Heart right ventricle (tissue), 16 donors: ENCODE data around the gene ANKRD24. TPM values are rescaled to one million over a fixed set of nuclear protein-coding genes. Genes with fewer than 3 reads are reported as not detected.
"Not testable (repeated sequence)": the region's sequence is repeated elsewhere in the genome, so short reads cannot be mapped to it uniquely, and the experiment has no call there.

Source experiments
- ATAC-seq, 8 donors: fragments of 200-7000 bp; cut with Tn5 transposase; one replicate each; pipeline ENCODE4 v1.9.1; 2020; ENCODE audit warnings: mild to moderate bottlenecking in 8 of 8, moderate library complexity in 8 of 8, moderate number of reproducible peaks in 1 of 8
- DNase-seq, 2 donors: peaks; one replicate each; pipeline ENCODE4 v3.0.0-alpha.2; 2020
- H3K27ac ChIP-seq, 10 donors: fragments of 200-600 bp; sonication (generic) in 2 of 10; one replicate each; pipeline versions ENCODE4 v1.5.0 to v1.8.0; 2020 to 2022; ENCODE audit warnings: mild to moderate bottlenecking in 3 of 10
- H3K27me3 ChIP-seq, 7 donors: fragments of 200-600 bp; one replicate each; pipeline ENCODE4 v1.8.0; 2021 to 2022; ENCODE audit warnings: mild to moderate bottlenecking in 2 of 7
- H3K36me3 ChIP-seq, 9 donors: fragments of 200-600 bp; sonication (generic) in 1 of 9; one replicate each; pipeline versions ENCODE4 v1.5.0 to v1.8.0; 2020 to 2022; ENCODE audit warnings: mild to moderate bottlenecking in 2 of 9
- H3K4me1 ChIP-seq, 9 donors: fragments of 200-600 bp; sonication (generic) in 1 of 9; one replicate each; pipeline versions ENCODE4 v1.5.0 to v1.8.0; 2020 to 2022; ENCODE audit warnings: mild to moderate bottlenecking in 4 of 9
- H3K4me3 ChIP-seq, 10 donors: fragments of 200-600 bp; sonication (generic) in 2 of 10; one replicate each; pipeline versions ENCODE4 v1.5.0 to v1.8.0; 2020 to 2022; ENCODE audit warnings: mild to moderate bottlenecking in 7 of 10, moderate library complexity in 2 of 10
- H3K9me3 ChIP-seq, 11 donors: fragments of 200-600 bp in 10 of 11; sonication (generic) in 2 of 11; one replicate each; pipeline versions ENCODE4 v1.5.0 to v1.8.0; 2013 to 2022; ENCODE audit warnings: mild to moderate bottlenecking in 2 of 11, control low read depth in 1 of 11, moderate library complexity in 1 of 11
- WGBS, 2 donors: extraction: QIAGEN DNeasy Blood & Tissue Kit; methylation state at CpG; one replicate each; pipeline ENCODE4 v1.1.7; 2013; ENCODE audit warnings: inconsistent platforms in 1 of 2; 5-methylcytosine and 5-hydroxymethylcytosine counted together
- intact Hi-C, 10 donors: fragments of 100-400 bp; cut with DNase I; formaldehyde crosslinking; loops; one replicate each; pipeline versions ENCODE4 v1.11.1 to v1.14.2; 2022
- polyA plus RNA-seq, 2 donors: library from polyadenylated mRNA; stranded (reverse); fragments of 200-250 nt; gene quantifications; one replicate each; pipeline ENCODE4 v1.2.3, GENCODE V29; 2013
- total RNA-seq, 10 donors: library from RNA; stranded (reverse); fragmentation: NEBNext Ultra II Directional in 3 of 10; extraction: Animal tissue kit (Norgen Biotek cat#: 25700) in 3 of 10; gene quantifications; one replicate each; pipeline versions ENCODE4 v1.2.1 to v1.2.4, GENCODE V29; 2021 to 2023
- TF ChIP-seq, protein P1 (sequence below), 9 donors: fragments of 200-600 bp; sonication (generic) in 2 of 9; IDR thresholded peaks; one replicate each; pipeline versions ENCODE4 v1.5.0 to v1.8.0; 2021 to 2022; ENCODE audit warnings: antibody characterized with exemption in 9 of 9, mild to moderate bottlenecking in 5 of 9, moderate library complexity in 1 of 9
- donor health status: Arrhythmogenic right ventricular cardiomyopathy.
- donor health status: ischemic (EF 13 %, LVEDD 7.1; RV severe dilation, severe dysfunction).
- donor health status: healthy with polysubstance abuse.
- donor health status: DM: no; HTN: yes; CAD: no.
- donor health status: DM: no; HTN: no; CAD: no.
- donor health status: ischemic (EF 25% LVEDD 6.9; RV normal size, moderate dysfunction).
- donor health status: ischemic (EF 25% LVEDD 5.7; RV mildly dilated, moderate dysfunction).
- donor health status: healthy.
- donor health status: DM: yes; HTN: yes; CAD: no.
- donor health status: Ischemic cardiomyopathy.
- donor health status: ischemic (EF 35%, LVEDD 5.7; RV mildly dilated, moderate dysfunction).
- donor health status: nonischemic (EF 11% LVEDD 7.7; RV severe dilation, severe dysfunction).
- donor health status: DM: yes; HTN: yes; CAD: no.
- donor health status: PGD.
- donor health status: ischemic (EF 29% LVEDD 5.4; RV normal size, mild dysfunction).
- donor health status: nonischemic (EF 23%, LVEDD 6.1; RV moderate dilation, normal function).

ANKRD24 gene
- total and polyA plus RNA-seq, 12 donors: 0.12 to 1.0 (median 0.29) TPM

DNA sequence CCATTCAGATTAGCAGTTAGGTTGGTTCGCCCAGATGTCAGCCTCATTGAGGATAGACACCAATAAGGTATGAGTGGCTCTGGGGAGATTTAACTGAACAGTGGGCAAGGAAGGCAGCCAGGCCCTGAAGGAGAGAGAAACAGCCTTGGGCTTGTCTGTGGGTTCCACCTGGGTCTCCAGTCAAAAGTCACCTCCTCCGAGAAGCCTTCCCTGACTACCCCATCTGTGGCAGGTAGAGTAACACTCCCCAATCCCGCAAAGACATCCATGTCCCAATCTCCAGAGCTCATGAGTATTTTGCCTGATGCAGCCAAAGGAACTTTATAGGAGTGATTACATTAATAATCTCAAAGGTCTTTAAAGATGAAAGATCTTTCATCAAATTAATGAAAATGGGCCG, 56.3 kb downstream of the ANKRD24 start:
- H3K4me3 ChIP-seq: no peak overlapping the region
- ATAC-seq: no peak

DNA sequence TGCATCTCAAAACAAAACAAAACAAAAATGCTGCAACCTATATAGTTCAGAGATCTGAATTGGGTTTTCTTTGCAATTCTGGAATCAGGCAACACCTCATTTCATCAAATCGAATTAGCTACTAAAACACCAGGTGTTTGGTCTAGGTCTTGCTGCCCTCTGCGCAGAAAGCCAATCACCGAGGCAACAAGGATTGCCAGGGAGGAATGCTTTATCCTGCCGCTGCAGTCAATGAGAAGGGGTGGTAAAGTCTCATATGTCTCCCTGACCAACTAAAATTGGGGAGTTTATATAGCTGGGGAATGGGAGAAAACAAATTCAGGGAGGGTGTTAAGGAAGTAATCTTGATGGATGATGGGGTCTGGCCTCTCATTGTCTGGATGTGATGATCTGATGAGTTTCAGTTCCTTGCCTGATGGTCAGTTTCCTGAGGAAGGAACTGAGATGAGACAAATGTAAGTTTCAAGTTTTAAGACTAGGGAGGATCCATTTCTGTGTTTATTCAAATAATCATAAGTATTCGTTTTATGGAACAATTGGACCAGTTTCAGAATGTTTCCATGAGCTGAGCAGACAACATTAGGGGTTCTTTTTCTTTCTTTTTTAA, 59.4 kb downstream of the ANKRD24 start:
- Histone ChIP-seq H3K36me3 (no peaks in the 10 kb centered on the region), H3K4me1 (peaks cover 0 to 6% (median 4%) of the 10 kb centered on the region in 9 donors), H3K4me3 (no peak overlapping the region), H3K27ac (peak overlapping the region in 2 of 10 donors; percentile 28 to 70), H3K9me3 (peaks cover 0 to 17% (median 0%) of the 10 kb centered on the region in 11 donors), H3K27me3 (peaks cover 0 to 6% (median 0%) of the 10 kb centered on the region in 7 donors)
- TF ChIP-seq, protein P1, sequence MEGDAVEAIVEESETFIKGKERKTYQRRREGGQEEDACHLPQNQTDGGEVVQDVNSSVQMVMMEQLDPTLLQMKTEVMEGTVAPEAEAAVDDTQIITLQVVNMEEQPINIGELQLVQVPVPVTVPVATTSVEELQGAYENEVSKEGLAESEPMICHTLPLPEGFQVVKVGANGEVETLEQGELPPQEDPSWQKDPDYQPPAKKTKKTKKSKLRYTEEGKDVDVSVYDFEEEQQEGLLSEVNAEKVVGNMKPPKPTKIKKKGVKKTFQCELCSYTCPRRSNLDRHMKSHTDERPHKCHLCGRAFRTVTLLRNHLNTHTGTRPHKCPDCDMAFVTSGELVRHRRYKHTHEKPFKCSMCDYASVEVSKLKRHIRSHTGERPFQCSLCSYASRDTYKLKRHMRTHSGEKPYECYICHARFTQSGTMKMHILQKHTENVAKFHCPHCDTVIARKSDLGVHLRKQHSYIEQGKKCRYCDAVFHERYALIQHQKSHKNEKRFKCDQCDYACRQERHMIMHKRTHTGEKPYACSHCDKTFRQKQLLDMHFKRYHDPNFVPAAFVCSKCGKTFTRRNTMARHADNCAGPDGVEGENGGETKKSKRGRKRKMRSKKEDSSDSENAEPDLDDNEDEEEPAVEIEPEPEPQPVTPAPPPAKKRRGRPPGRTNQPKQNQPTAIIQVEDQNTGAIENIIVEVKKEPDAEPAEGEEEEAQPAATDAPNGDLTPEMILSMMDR (IDR thresholded peaks at IDR 0.05): no peak
- DNase-seq (no peak), ATAC-seq (no peak)
- WGBS, 2 donors: 78 to 80% methylated on average over 5 of the region's 5 CpGs
- intact Hi-C loops: no loop called here

More for the DNA sequence above, 56.3 kb downstream of the ANKRD24 start:
- intact Hi-C loops: no loop called here
- Histone ChIP-seq H3K4me1 (no peaks in the 10 kb centered on the region), H3K9me3 (peaks cover 0 to 17% (median 0%) of the 10 kb centered on the region in 11 donors), H3K27me3 (peaks cover 0 to 20% (median 1%) of the 10 kb centered on the region in 7 donors), H3K36me3 (no peaks in the 10 kb centered on the region), H3K27ac (no peak overlapping the region)
- WGBS, 2 donors: 84 to 91% methylated on average over 4 of the region's 4 CpGs
- TF ChIP-seq, protein P1 (IDR thresholded peaks at IDR 0.05): no peak
- DNase-seq: no peak

DNA sequence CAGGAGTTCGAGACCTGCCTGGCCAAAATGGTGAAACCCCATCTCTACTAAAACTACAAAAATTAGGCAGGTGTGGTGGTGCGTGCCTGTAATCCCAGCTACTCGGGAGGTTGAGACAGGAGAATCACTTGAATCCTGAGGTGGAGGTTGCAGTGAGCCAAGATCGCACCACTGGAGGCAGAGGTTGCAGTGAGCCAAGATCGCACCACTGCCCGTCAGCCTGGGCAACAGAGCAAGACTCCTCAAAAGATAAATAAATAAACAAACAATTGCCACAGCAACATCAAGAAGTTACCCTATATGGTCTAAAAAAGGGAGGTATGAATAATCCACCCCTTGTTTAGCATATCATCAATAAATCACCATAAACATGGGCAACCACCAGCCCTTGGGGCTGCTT, 63.4 kb downstream of the ANKRD24 start:
- ATAC-seq: not testable (repeated sequence)
- intact Hi-C loops: loop anchor here in 4 of 10 donors (1.0 to 5.0 kb wide), 4 partner anchors 97 to 156 kb away; partner anchors contain the start of genes SH3GL1 (in 4 of the 4), CHAF1A (in 2 of the 4) and MPND (in 1 of the 4)
- peak overlapping the region in 2 of 10 donors; percentile 81 to 92 for H3K27ac ChIP-seq

DNA sequence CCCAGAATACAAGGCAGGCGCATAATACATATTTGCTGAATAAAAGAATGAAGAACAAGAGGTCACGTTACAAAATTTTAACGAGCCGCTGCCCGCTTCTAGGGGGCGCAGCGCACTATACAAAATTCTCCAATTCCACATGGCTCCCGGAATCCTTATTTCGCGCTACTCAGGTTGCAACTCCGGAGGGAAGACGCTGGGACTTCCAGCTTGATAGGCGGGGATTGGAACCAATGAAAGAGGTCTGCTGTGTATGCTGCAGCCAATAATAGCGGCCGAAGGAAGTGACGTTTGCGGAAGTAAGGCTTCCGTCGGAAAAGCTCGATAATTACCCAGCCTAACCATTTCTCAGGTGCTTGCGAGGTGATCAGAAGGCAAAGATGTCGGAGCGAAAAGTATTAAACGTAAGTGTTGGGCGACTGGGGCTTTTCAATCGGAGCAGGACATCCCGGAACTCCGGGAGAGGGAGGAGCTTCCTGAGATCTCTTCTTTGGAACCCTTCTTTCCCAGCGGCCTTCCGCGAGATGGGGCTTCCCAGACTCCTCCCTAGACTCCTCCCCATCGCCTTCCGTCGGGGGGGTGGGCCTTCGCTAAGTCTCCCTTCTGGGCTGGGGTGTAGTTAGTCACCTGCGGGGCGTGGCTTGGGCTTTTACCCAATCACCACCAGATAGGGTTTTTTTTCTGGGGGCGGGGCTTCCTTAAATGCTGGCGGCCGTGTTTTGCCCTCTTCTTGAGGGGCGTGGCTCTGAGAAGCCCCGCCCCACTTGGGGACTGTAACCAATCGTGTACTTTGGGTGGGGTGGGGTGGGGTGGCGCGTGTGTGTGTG, 64.5 kb downstream of the ANKRD24 start, which contains the start of gene YJU2:
YJU2 (plus strand) TSS at position 314 of the 827 bp plus-strand sequence; CDS start at position 381, 67 bp downstream.
- TF ChIP-seq, protein P1 (IDR thresholded peaks at IDR 0.05): peak in 7 of 9 donors; percentile 20 to 65 (median 54)
- intact Hi-C loops: loop anchor here in 4 of 10 donors (1.0 to 5.0 kb wide), 4 partner anchors 96 to 155 kb away; partner anchors contain the start of genes SH3GL1 (in 4 of the 4), CHAF1A (in 2 of the 4) and MPND (in 1 of the 4)
- H3K9me3 ChIP-seq: peaks cover 0 to 8% (median 0%) of the 10 kb centered on the region in 11 donors
- peak within 1 kb of the TSS; percentile 78 to 99 (median 94) for H3K27ac ChIP-seq
- ATAC-seq: peak; percentile 98 to 99 (median 99)
- H3K4me1 ChIP-seq: peaks cover 0 to 14% (median 11%) of the 10 kb centered on the region in 9 donors
- peak within 1 kb of the TSS; percentile 52 to 78 (median 64) for H3K4me3 ChIP-seq
- peak; percentile 98 to 99 for DNase-seq
- no peaks in the 10 kb centered on the region for H3K27me3 ChIP-seq
- WGBS, 2 donors: 0 to 1% methylated on average over 45 of the region's 45 CpGs
- peaks cover 0 to 34% (median 27%) of the 10 kb centered on the region in 9 donors for H3K36me3 ChIP-seq

More for the DNA sequence above, 63.4 kb downstream of the ANKRD24 start:
- not testable (repeated sequence) for H3K27me3 ChIP-seq, DNase-seq, H3K4me3 ChIP-seq
- Histone ChIP-seq H3K4me1 (peaks cover 0 to 14% (median 11%) of the 10 kb centered on the region in 9 donors), H3K9me3 (peaks cover 0 to 17% (median 0%) of the 10 kb centered on the region in 11 donors), H3K36me3 (peaks cover 0 to 23% (median 17%) of the 10 kb centered on the region in 9 donors)
- 97 to 99% methylated on average over 6 of the region's 6 CpGs for WGBS, 2 donors
